ENCODE results near the gene RGS12.

RGS12 gene

DNA sequence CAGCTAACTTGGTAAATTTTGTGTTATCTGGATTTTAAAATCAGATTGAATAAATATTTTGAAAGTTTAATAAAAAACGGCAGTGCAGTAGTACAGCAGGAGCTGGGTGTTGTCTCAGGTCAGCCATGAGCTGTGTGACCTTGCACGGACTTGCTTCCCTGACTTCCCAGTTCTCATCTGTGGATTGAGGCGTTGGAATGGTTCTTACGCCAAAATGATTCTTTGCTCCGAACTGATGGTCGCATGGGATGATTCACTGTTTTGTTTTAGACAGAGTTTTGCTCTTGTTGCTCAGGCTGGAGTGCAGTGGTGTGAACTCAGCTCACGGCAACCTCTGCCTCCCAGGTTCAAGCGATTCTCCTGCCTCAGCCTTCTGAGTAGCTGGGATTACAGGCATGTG lies 45.0 kb downstream of the RGS12 start:
- DNase-seq (ENCODE audit: low read depth) = no peak
- TF ChIP-seq, protein P1, sequence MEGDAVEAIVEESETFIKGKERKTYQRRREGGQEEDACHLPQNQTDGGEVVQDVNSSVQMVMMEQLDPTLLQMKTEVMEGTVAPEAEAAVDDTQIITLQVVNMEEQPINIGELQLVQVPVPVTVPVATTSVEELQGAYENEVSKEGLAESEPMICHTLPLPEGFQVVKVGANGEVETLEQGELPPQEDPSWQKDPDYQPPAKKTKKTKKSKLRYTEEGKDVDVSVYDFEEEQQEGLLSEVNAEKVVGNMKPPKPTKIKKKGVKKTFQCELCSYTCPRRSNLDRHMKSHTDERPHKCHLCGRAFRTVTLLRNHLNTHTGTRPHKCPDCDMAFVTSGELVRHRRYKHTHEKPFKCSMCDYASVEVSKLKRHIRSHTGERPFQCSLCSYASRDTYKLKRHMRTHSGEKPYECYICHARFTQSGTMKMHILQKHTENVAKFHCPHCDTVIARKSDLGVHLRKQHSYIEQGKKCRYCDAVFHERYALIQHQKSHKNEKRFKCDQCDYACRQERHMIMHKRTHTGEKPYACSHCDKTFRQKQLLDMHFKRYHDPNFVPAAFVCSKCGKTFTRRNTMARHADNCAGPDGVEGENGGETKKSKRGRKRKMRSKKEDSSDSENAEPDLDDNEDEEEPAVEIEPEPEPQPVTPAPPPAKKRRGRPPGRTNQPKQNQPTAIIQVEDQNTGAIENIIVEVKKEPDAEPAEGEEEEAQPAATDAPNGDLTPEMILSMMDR (IDR thresholded peaks at IDR 0.05; ENCODE audit: control insufficient read depth, extremely low read depth, insufficient read depth) = no peak
- no peak overlapping the region for H3K4me3 ChIP-seq (ENCODE audit: low read depth, low read length)

DNA sequence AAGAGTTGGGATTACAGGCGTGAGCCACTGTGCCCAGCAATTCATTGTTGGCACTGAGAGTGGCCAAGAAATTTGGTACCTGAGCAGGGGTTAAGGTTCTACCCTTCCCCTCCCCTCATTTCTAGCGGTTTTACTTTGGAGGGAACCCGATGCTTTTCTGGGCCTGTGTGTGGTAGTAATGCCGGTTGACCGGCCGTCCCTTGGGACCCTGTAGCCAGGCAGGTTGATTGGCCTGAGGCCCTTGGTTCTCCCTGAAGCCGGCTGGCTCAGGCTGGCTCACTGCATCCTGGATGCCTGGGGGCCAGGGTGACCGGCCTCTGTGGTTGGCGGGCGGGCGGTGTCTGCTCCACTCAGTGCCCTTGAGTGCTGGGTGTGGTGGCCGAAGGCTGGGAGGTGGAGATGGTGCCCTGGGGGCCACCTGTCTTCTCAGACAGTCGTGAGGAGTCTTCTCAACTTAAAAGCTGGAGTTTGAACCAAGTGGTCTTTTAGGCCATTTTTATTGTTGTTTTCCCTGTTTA lies 45.6 kb downstream of the RGS12 start:
- DNase-seq (ENCODE audit: low read depth) = no peak
- TF ChIP-seq, protein P1 (IDR thresholded peaks at IDR 0.05; ENCODE audit: control insufficient read depth, extremely low read depth, insufficient read depth) = no peak
- H3K4me3 ChIP-seq (ENCODE audit: low read depth, low read length) = no peak overlapping the region

DNA sequence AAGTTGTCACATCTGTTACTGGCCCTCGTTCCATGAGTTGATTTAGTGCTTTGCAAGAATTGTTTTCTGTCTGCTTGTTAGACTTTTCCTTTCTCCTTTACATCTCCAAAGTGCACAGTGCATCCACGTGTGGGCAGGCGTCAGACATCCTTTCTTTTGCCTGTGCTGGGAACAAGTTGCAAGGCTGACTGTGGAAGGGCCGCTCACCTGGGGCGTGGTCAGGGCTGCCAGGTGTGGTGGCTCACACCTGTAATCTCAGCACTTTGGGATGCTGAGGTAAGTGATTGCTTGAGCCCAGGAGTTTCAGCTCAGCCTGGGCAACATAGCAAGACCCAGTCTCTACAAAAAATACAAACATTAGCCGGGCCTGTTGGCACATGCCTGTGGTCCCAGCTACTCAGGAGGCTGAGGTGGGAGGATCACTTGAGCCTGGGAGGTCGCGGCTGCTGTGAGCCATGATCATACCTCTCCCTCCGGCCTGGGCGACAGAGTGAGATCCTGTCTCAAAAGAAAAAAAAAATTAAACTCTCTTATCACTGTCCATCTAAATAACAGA lies 46.2 kb downstream of the RGS12 start:
- TF ChIP-seq, protein P1 (IDR thresholded peaks at IDR 0.05; ENCODE audit: control insufficient read depth, extremely low read depth, insufficient read depth) = no peak
- no peak overlapping the region for H3K4me3 ChIP-seq (ENCODE audit: low read depth, low read length)

DNA sequence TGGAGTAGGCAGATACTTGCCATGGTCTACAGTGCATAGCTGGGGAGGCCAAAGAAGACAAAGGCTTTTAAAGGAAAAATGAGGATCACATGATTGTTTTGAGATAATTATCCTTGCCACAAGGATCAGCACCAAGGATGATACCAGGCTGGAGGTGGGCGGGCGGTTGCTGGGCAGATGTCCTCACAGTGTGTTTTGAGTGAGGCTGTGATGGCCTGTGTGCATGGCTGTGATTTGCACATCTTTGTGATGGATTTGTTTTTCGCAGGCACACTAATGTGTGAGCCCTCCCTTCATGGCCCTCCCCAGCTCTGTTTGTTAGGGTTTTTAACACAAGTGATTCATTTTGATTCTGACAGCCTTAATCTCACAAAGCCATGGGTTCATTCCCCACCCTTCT lies 46.8 kb downstream of the RGS12 start:
- TF ChIP-seq, protein P1 (IDR thresholded peaks at IDR 0.05; ENCODE audit: control insufficient read depth, extremely low read depth, insufficient read depth) = no peak
- H3K4me3 ChIP-seq (ENCODE audit: low read depth, low read length) = no peak overlapping the region
- no peak for DNase-seq (ENCODE audit: low read depth)

More for the DNA sequence above, 46.2 kb downstream of the RGS12 start:
- no peak for DNase-seq (ENCODE audit: low read depth)

DNA sequence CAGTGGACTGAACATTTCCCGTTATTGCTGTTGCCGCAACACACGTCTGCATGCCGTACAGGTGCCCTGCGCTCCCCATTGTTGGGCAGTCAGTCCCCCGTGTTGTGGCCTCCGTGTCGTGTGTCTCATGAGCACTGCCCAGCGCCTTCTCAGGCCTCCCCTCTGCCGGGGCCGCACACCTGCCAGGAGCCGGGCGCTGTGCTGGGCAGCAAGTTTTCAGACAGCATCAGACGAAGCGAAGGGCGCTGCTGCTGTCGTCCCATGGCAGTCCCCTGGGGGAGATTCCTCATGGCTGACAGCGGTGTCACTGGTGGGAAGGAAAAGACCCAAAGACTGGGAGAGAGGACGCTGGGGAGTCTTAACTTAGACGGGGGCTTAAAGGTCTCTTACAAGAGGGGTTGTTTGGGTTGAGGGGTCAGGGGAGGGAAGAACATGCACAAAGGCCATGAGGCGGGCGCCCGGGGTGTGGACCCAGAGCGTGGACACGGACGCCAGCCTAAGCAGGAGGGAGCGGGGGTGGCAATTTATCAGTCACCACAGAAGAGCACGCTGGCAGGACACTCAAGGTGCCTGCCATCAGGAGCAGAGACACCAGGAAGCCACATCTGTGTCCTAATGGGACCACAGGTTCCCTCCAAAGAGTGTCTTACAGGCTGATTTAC lies 47.3 kb downstream of the RGS12 start:
- no peak for DNase-seq (ENCODE audit: low read depth)
- H3K4me3 ChIP-seq (ENCODE audit: low read depth, low read length) = no peak overlapping the region
- TF ChIP-seq, protein P1 (IDR thresholded peaks at IDR 0.05; ENCODE audit: control insufficient read depth, extremely low read depth, insufficient read depth) = no peak

- DNase-seq (ENCODE audit: low read depth) = peak; percentile 68
These were observed 47.9 kb downstream of the RGS12 start for GRCh38 chr4:3340700-3341083.

More at GRCh38 chr4:3340700-3341083, 47.9 kb downstream of the RGS12 start:
- TF ChIP-seq, protein P1 (IDR thresholded peaks at IDR 0.05; ENCODE audit: control insufficient read depth, extremely low read depth, insufficient read depth) = peak; percentile 86
- H3K4me3 ChIP-seq (ENCODE audit: low read depth, low read length) = no peak overlapping the region

Data from LNCaP clone FGC (cell line).